Measurements from ENCODE around the gene GATB. TPM values are rescaled to one million over a fixed set of nuclear protein-coding genes. Genes with fewer than 3 reads are reported as not detected.

GATB gene
- total RNA-seq, 1 experiment from 2014 or later = 21.2 TPM

GRCh38 chr4:151743128-151743854 lies 17.5 kb downstream of the GATB start:
- H2AFZ ChIP-seq (ENCODE audit: low read length) = no peak overlapping the region
- no peaks in the 10 kb centered on the region for H3K79me1 ChIP-seq (ENCODE audit: insufficient read depth, low read depth, low read length, poor library complexity, severe bottlenecking)
- no peak overlapping the region for H3K14ac ChIP-seq (ENCODE audit: insufficient read depth, low read length)
- peaks cover 26 to 31% of the 10 kb centered on the region in 2 experiments for H3K4me1 Mint-ChIP-seq
- no peaks in the 10 kb centered on the region for H3K79me2 ChIP-seq (ENCODE audit: insufficient read depth, low read length)
- H3K27me3 Mint-ChIP-seq (ENCODE audit: low read depth) = no peaks in the 10 kb centered on the region
- no peak overlapping the region for H3K18ac ChIP-seq (ENCODE audit: insufficient read length, low read depth, low read length)
- no peak overlapping the region for H4K8ac ChIP-seq (replicated peaks; ENCODE audit: insufficient read length, low read depth, low read length)
- H3K23me2 ChIP-seq (ENCODE audit: insufficient read length, low read depth, low read length, poor library complexity, severe bottlenecking) = no peaks in the 10 kb centered on the region
- H3K9me3 ChIP-seq (ENCODE audit: control insufficient read depth, low read depth, low read length) = no peaks in the 10 kb centered on the region
- no peaks in the 10 kb centered on the region for H4K20me1 ChIP-seq (ENCODE audit: control insufficient read depth, insufficient read depth, insufficient read length)
- WGBS (ENCODE audit: extremely low coverage, insufficient read length, low lambda C conversion rate) = no CpG with 5 or more reads among the region's 3 CpGs
- no peak overlapping the region for H3K4me3 Mint-ChIP-seq
- no peak overlapping the region for H3T11ph ChIP-seq (ENCODE audit: low read length)
- H3K4me2 ChIP-seq (ENCODE audit: insufficient read depth, insufficient read length, low read length) = no peak overlapping the region
- no peak overlapping the region for H3K27ac ChIP-seq (ENCODE audit: insufficient read length, low read depth, low read length)
- H3K9ac ChIP-seq (ENCODE audit: extremely low read depth, insufficient read length, low read length) = no peak overlapping the region
- no peak overlapping the region for H3K23ac ChIP-seq (ENCODE audit: insufficient read length, low read depth, low read length)
- no peak overlapping the region for H2AK5ac ChIP-seq (ENCODE audit: insufficient read length, low read length)
- H2BK12ac ChIP-seq (ENCODE audit: insufficient read length, low read depth, low read length) = no peak overlapping the region
- no peak overlapping the region for H4K91ac ChIP-seq (ENCODE audit: insufficient read length, low read depth, low read length)
- no peak overlapping the region for H2BK120ac ChIP-seq (ENCODE audit: low read depth, low read length, poor library complexity, severe bottlenecking)
- DNase-seq = no peak
- H2BK15ac ChIP-seq (ENCODE audit: low read depth, low read length) = no peak overlapping the region
- H4K5ac ChIP-seq (ENCODE audit: insufficient read length, low read depth, low read length) = no peak overlapping the region
- H3K27ac Mint-ChIP-seq = no peak overlapping the region
- no peak overlapping the region for H2BK20ac ChIP-seq (ENCODE audit: low read depth, low read length, poor library complexity, severe bottlenecking)
- peaks cover 4% of the 10 kb centered on the region; the same call in 1 of the 2 replicates for H3K4me1 ChIP-seq (ENCODE audit: insufficient read depth, low read length)
- H3K4ac ChIP-seq (ENCODE audit: low read depth, low read length) = no peak overlapping the region
- no peak overlapping the region for H3K56ac ChIP-seq (ENCODE audit: insufficient read length, low read depth, low read length)
- TF ChIP-seq, protein P1, sequence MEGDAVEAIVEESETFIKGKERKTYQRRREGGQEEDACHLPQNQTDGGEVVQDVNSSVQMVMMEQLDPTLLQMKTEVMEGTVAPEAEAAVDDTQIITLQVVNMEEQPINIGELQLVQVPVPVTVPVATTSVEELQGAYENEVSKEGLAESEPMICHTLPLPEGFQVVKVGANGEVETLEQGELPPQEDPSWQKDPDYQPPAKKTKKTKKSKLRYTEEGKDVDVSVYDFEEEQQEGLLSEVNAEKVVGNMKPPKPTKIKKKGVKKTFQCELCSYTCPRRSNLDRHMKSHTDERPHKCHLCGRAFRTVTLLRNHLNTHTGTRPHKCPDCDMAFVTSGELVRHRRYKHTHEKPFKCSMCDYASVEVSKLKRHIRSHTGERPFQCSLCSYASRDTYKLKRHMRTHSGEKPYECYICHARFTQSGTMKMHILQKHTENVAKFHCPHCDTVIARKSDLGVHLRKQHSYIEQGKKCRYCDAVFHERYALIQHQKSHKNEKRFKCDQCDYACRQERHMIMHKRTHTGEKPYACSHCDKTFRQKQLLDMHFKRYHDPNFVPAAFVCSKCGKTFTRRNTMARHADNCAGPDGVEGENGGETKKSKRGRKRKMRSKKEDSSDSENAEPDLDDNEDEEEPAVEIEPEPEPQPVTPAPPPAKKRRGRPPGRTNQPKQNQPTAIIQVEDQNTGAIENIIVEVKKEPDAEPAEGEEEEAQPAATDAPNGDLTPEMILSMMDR (conservative IDR thresholded peaks at IDR 0.05) = no peak
- H3K27me3 ChIP-seq (ENCODE audit: insufficient read depth, low read length) = no peaks in the 10 kb centered on the region
- peaks cover 6 to 7% (median 7%) of the 10 kb centered on the region in 3 experiments for H3K36me3 Mint-ChIP-seq (ENCODE audit: insufficient read depth in 1 of 3, low read depth in 3 of 3)
- H2BK5ac ChIP-seq (ENCODE audit: insufficient read length, low read length) = no peak overlapping the region
- peaks cover 2 to 6% of the 10 kb centered on the region in 2 experiments; a peak in 4 of 5 replicates for H3K9me3 Mint-ChIP-seq

Measured in H9 (cell line).